Activated CD4-positive, alpha-beta T cell treated with anti-CD3 and anti-CD28 coated beads for 4 hours (primary cell): Measurements from ENCODE around the gene EWSR1.
A peak's percentile ranks its signal among the peaks of the same experiment; 100 is the strongest.

Experiments
- DNase-seq, 2 donors: peaks; one replicate each; pipeline ENCODE4 v3.0.0-alpha.2; 2020

Gene EWSR1

GRCh38 chr22:29307596-29308147, 39.6 kb downstream of the EWSR1 start:
- DNase-seq, result no peak

GRCh38 chr22:29308148-29308790, 40.2 kb downstream of the EWSR1 start:
- no peak for DNase-seq

- DNase-seq, result no peak
These were observed 40.8 kb downstream of the EWSR1 start for GRCh38 chr22:29308791-29309262.

- DNase-seq, result no peak
These were observed 41.4 kb downstream of the EWSR1 start for GRCh38 chr22:29309332-29310064.

GRCh38 chr22:29310065-29310862, 42.2 kb downstream of the EWSR1 start:
- DNase-seq, result no peak

- DNase-seq, result peak; percentile 64 to 71
These were observed 42.8 kb downstream of the EWSR1 start for GRCh38 chr22:29310863-29311339.

GRCh38 chr22:29311464-29312217, 43.6 kb downstream of the EWSR1 start:
- DNase-seq, result no peak

- DNase-seq, result no peak
These were observed 44.4 kb downstream of the EWSR1 start for GRCh38 chr22:29312218-29313125.

- DNase-seq, result no peak
These were observed 45.1 kb downstream of the EWSR1 start for GRCh38 chr22:29313126-29313575.

- no peak for DNase-seq
These were observed 45.8 kb downstream of the EWSR1 start for GRCh38 chr22:29313576-29314466.

GRCh38 chr22:29314537-29315285, 46.6 kb downstream of the EWSR1 start:
- DNase-seq, result no peak

GRCh38 chr22:29315286-29316140, 47.4 kb downstream of the EWSR1 start, which contains the start of gene RASL10A:
Gene RASL10A (minus strand): TSS chr22:29315697. CDS start chr22:29315246, 451 bp downstream.
- no peak for DNase-seq

GRCh38 chr22:29316141-29316828, 48.2 kb downstream of the EWSR1 start:
- DNase-seq, result no peak

- no peak for DNase-seq
These were observed 49.9 kb downstream of the EWSR1 start for GRCh38 chr22:29317827-29318454.

- no peak for DNase-seq
These were observed 51.0 kb downstream of the EWSR1 start for GRCh38 chr22:29319072-29319471.

GRCh38 chr22:29320546-29320945, 52.5 kb downstream of the EWSR1 start:
- DNase-seq, result no peak

- no peak for DNase-seq
These were observed 55.6 kb downstream of the EWSR1 start for GRCh38 chr22:29323641-29324040.
